ENCODE data around the gene PSME4.

PSME4 gene

GRCh38 chr2:54000524-54000923 is 29.7 kb upstream of the PSME4 start:
- POLR2A ChIA-PET: no interaction called here
- TF ChIP-seq CTCF (IDR thresholded peaks at IDR 0.05; ENCODE audit: control extremely low read depth, extremely low read depth, low read depth, missing control alignments): no peak
- no peak for DNase-seq (ENCODE audit: extremely low spot score)
- CTCF ChIA-PET: interaction anchor here (1.2 to 2.4 kb wide), 3 partner anchors 9 to 14 kb away, joined by 3 to 11 read pairs (median 4); no protein-coding TSS in a partner anchor

GRCh38 chr2:54000122-54000521 is 29.3 kb upstream of the PSME4 start:
- no peak for TF ChIP-seq CTCF (IDR thresholded peaks at IDR 0.05; ENCODE audit: control extremely low read depth, extremely low read depth, low read depth, missing control alignments)
- DNase-seq (ENCODE audit: extremely low spot score): no peak
- ChIA-PET CTCF (interaction anchor here (1.4 to 2.4 kb wide), 2 partner anchors 12 to 16 kb away, joined by 4 to 11 read pairs; no protein-coding TSS in a partner anchor), POLR2A (no interaction called here)

GRCh38 chr2:53998834-53999233 is 28.0 kb upstream of the PSME4 start:
- no peak for TF ChIP-seq CTCF (IDR thresholded peaks at IDR 0.05; ENCODE audit: control extremely low read depth, extremely low read depth, low read depth, missing control alignments)
- POLR2A ChIA-PET: no interaction called here
- DNase-seq (ENCODE audit: extremely low spot score): no peak
- CTCF ChIA-PET: interaction anchor here (1.4 kb wide), 1 partner anchor 14 kb away, joined by 4 read pairs; no protein-coding TSS in a partner anchor

- CTCF ChIA-PET: interaction anchor here (0.7 to 2.4 kb wide), 4 partner anchors 15 to 58 kb away, joined by 3 to 7 read pairs (median 3); no protein-coding TSS in a partner anchor
Observed at GRCh38 chr2:53994818-53995808, 24.3 kb upstream of the PSME4 start.

GRCh38 chr2:53991948-53992347 is 21.2 kb upstream of the PSME4 start:
- TF ChIP-seq CTCF (IDR thresholded peaks at IDR 0.05; ENCODE audit: control extremely low read depth, extremely low read depth, low read depth, missing control alignments): no peak
- no peak for DNase-seq (ENCODE audit: extremely low spot score)
- ChIA-PET POLR2A (no interaction called here), CTCF (interaction anchor here (1.5 to 1.8 kb wide), 2 partner anchors 9 to 20 kb away, joined by 4 read pairs; no protein-coding TSS in a partner anchor)

More at GRCh38 chr2:53994818-53995808, 24.3 kb upstream of the PSME4 start:
- no peak for DNase-seq (ENCODE audit: extremely low spot score)
- no peak for TF ChIP-seq CTCF (IDR thresholded peaks at IDR 0.05; ENCODE audit: control extremely low read depth, extremely low read depth, low read depth, missing control alignments)
- POLR2A ChIA-PET: no interaction called here

- CTCF ChIA-PET: interaction anchor here (1.3 kb wide), 1 partner anchor 21 kb away, joined by 3 read pairs; no protein-coding TSS in a partner anchor
- no peak for TF ChIP-seq CTCF (IDR thresholded peaks at IDR 0.05; ENCODE audit: control extremely low read depth, extremely low read depth, low read depth, missing control alignments)
- no peak for DNase-seq (ENCODE audit: extremely low spot score)
- POLR2A ChIA-PET: no interaction called here
Observed at GRCh38 chr2:53989210-53989862, 18.5 kb upstream of the PSME4 start.
